SU-DHL-6 (cell line): Measurements from ENCODE around the gene GRM8.

Experiments
- H2AFZ ChIP-seq: fragments of 200-600 bp; sonication (generic); 2 replicates; pipeline ENCODE4 v1.6.1; 2014; ENCODE audit warnings: low read depth, mild to moderate bottlenecking, moderate library complexity, mixed read lengths, antibody characterized with exemption, low read length; ENCODE audit not compliant: severe bottlenecking
- H3F3A ChIP-seq: fragments of 200-600 bp; shearing (Covaris generic); 2 replicates; pipeline ENCODE4 v1.6.0; 2016; ENCODE audit warnings: antibody characterized with exemption, mild to moderate bottlenecking; ENCODE audit not compliant: insufficient read depth
- H3K27ac ChIP-seq: fragments of 200-600 bp; sonication (generic); 2 replicates; pipeline ENCODE4 v1.5.1; 2016; ENCODE audit warnings: low read depth, mild to moderate bottlenecking, low read length, moderate library complexity, mixed read lengths
- H3K27me3 ChIP-seq: fragments of 200-600 bp; sonication (generic), shearing (Covaris generic); 2 replicates; pipeline ENCODE4 v1.6.0; 2014; ENCODE audit warnings: mild to moderate bottlenecking, low read length
- H3K36me3 ChIP-seq: fragments of 200-600 bp; sonication (generic); 2 replicates; pipeline ENCODE4 v1.6.1; 2014; ENCODE audit warnings: mild to moderate bottlenecking, low read length, mixed read lengths
- H3K4me2 ChIP-seq: fragments of 300-600, 200-600 bp; shearing (Covaris generic), sonication (generic); 2 replicates; pipeline ENCODE4 v1.6.0; 2014; ENCODE audit warnings: low read length, low read depth, mild to moderate bottlenecking; ENCODE audit not compliant: poor library complexity, severe bottlenecking
- H3K4me3 ChIP-seq: fragments of 200-600 bp; sonication (generic); 2 replicates; pipeline ENCODE4 v1.5.1; 2014; ENCODE audit warnings: antibody characterized with exemption, low read length, mild to moderate bottlenecking, mixed read lengths; ENCODE audit not compliant: insufficient read depth, poor library complexity, severe bottlenecking
- H3K79me2 ChIP-seq: fragments of 200-600 bp; sonication (generic); 2 replicates; pipeline ENCODE4 v1.6.1; 2014; ENCODE audit warnings: mild to moderate bottlenecking, low read length, moderate library complexity; ENCODE audit not compliant: insufficient read depth
- H3K9ac ChIP-seq: fragments of 200-600 bp; sonication (generic); 2 replicates; pipeline ENCODE4 v1.7.0; 2014; ENCODE audit warnings: mild to moderate bottlenecking, low read length
- H3K9me2 ChIP-seq: fragments of 200-600 bp; sonication (generic); replicated peaks from 2 replicates; pipeline ENCODE4 v1.6.1; 2014; ENCODE audit warnings: low read length; ENCODE audit not compliant: insufficient read depth
- H3K9me3 ChIP-seq: fragments of 200-600 bp; sonication (generic); 2 replicates; pipeline ENCODE4 v1.6.1; 2014; ENCODE audit warnings: low read length, mixed read lengths; ENCODE audit not compliant: insufficient read depth
- H4K20me1 ChIP-seq: fragments of 200-600 bp; sonication (generic); 2 replicates; pipeline ENCODE4 v1.6.1; 2014; ENCODE audit warnings: low read depth, mild to moderate bottlenecking, antibody characterized with exemption, low read length, moderate library complexity, mixed read lengths
- CTCF ChIP-seq: fragments of 200-600 bp; sonication (generic); IDR thresholded peaks from one replicate; pipeline ENCODE4 v1.5.1; 2017; ENCODE audit warnings: antibody characterized with exemption, mild to moderate bottlenecking, low read length, moderate library complexity; ENCODE audit not compliant: insufficient read depth, poor library complexity, severe bottlenecking
- EZH2phosphoT487 ChIP-seq: fragments of 200-600 bp; sonication (generic), shearing (Covaris generic); conservative IDR thresholded peaks from 2 replicates; pipeline ENCODE4 v1.6.1; 2018; ENCODE audit warnings: mild to moderate bottlenecking, antibody characterized with exemption, low read length, moderate library complexity, mixed read lengths

The GRM8 gene

GRCh38 chr7:126996659-126997058 lies 256.1 kb downstream of the GRM8 start:
- H3K9me3 ChIP-seq, result no peaks in the 10 kb centered on the region
- H3F3A ChIP-seq, result no peaks in the 10 kb centered on the region
- no peak overlapping the region for H3K9ac ChIP-seq
- no peaks in the 10 kb centered on the region for H3K27me3 ChIP-seq
- H2AFZ ChIP-seq, result no peak overlapping the region
- no peaks in the 10 kb centered on the region for H3K79me2 ChIP-seq
- no peaks in the 10 kb centered on the region for H3K9me2 ChIP-seq
- no peaks in the 10 kb centered on the region; the same call in 1 of the 2 replicates for H4K20me1 ChIP-seq
- TF ChIP-seq EZH2phosphoT487 (no peak), CTCF (no peak)
- H3K36me3 ChIP-seq, result no peaks in the 10 kb centered on the region
- H3K4me3 ChIP-seq, result no peak overlapping the region
- H3K27ac ChIP-seq, result no peak overlapping the region
- no peak overlapping the region for H3K4me2 ChIP-seq

GRCh38 chr7:126993626-126994213 lies 259.0 kb downstream of the GRM8 start:
- H3K79me2 ChIP-seq, result no peaks in the 10 kb centered on the region
- H3F3A ChIP-seq, result no peaks in the 10 kb centered on the region
- H2AFZ ChIP-seq, result no peak overlapping the region
- H4K20me1 ChIP-seq, result no peaks in the 10 kb centered on the region; the same call in 1 of the 2 replicates
- H3K4me3 ChIP-seq, result no peak overlapping the region
- H3K9me3 ChIP-seq, result no peaks in the 10 kb centered on the region
- H3K36me3 ChIP-seq, result no peaks in the 10 kb centered on the region
- no peak overlapping the region for H3K4me2 ChIP-seq
- no peak overlapping the region for H3K9ac ChIP-seq
- H3K9me2 ChIP-seq, result no peaks in the 10 kb centered on the region
- TF ChIP-seq CTCF, result no peak
- no peak for TF ChIP-seq EZH2phosphoT487
- H3K27me3 ChIP-seq, result no peaks in the 10 kb centered on the region
- H3K27ac ChIP-seq, result no peak overlapping the region

- Histone ChIP-seq H3K9me3 (no peaks in the 10 kb centered on the region), H3K4me2 (no peak overlapping the region), H3K9ac (no peak overlapping the region), H3K9me2 (no peaks in the 10 kb centered on the region), H3K36me3 (no peaks in the 10 kb centered on the region), H3K79me2 (no peaks in the 10 kb centered on the region), H4K20me1 (no peaks in the 10 kb centered on the region; the same call in 1 of the 2 replicates), H3F3A (no peaks in the 10 kb centered on the region), H3K27me3 (no peaks in the 10 kb centered on the region), H3K4me3 (no peak overlapping the region), H3K27ac (no peak overlapping the region), H2AFZ (no peak overlapping the region)
- TF ChIP-seq EZH2phosphoT487 (no peak), CTCF (no peak)
Measured at GRCh38 chr7:126988022-126988421, 264.7 kb downstream of the GRM8 start.
